A204.1 (cell line): Measurements from ENCODE around the gene NKD1.

Source experiments
- FAIRE-seq: peaks from 2 replicates; lab custom pipeline; 2012; peaks lifted over from hg19 to GRCh38; lab: Jason Lieb, UNC

NKD1 gene

GRCh38 chr16:50614955-50615724, 66.9 kb downstream of the NKD1 start:
- no peak for FAIRE-seq

DNA sequence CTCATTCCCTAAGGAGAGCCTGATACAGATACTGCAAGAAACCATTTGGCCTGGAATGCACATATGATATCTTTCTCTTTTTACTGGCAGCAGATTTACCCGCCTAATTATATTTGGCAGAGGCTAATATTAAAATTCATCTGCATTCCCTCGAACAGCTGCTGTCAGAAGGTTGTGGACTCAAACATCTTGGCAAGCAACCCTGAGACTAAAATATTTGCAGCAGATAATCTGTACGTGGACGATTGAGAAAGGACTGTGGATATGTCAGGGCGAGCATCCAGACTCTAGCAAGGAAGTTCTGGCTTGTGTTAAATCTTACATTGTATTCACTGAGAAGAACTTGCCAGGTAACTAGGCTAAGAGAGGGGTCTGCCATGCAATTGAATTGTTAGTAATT, 67.7 kb downstream of the NKD1 start:
- no peak for FAIRE-seq

DNA sequence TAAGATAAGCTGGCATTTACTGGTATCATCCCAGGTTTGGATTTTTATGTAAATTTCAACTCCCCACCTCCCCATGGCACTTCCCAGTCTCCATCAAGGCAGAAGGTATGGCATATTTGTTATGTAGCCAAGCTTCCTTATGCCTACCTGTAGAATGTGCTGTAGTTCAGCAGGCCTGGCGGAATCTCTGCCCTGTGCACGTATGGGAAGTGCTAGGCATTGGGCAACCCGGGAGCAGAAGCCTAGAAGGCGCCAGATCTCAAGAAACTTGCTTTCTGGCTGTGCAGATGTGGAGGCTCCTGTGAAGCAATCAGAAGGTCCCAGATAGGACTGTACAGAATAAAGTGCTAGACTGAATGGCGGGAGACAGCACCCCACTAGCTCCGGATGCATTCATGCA, 68.2 kb downstream of the NKD1 start:
- no peak for FAIRE-seq

- FAIRE-seq = no peak
Measured at GRCh38 chr16:50616883-50617645, 68.9 kb downstream of the NKD1 start.

- FAIRE-seq = no peak
Measured at GRCh38 chr16:50617646-50618184, 69.5 kb downstream of the NKD1 start.

DNA sequence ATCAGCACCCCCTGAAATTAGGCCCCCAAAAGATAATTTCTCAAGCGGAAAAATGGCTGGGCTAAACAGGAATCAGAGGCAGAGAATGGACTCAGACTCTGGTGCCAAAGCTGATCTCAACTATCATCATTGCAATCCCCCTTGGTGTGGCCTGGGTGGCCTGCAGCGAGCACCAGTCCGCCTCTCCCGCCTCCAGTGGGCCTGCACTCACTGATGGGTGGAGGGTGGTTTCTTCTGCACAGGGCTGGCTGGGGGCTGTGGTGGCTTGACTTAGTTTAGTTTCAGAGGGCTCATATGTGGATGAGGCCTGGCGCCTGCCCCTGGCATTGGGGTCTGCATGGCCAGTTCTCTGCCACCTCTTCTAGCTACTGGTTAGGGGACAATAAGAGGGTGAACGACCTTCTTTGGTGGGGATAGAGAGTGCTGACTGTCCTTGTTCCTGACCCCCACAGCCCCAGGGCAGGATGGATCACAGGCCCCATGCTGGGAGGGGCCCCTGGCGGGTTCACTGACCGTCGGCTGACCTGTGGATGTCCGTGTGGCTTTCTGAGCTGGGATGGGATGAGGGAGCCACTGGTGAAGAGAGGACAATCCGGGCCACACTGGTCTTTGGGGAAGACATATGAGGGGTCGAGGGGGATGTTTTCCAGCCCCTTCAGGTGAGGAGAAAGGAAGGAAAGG, 70.2 kb downstream of the NKD1 start:
- no peak for FAIRE-seq

- no peak for FAIRE-seq
Measured at GRCh38 chr16:50619702-50620491, 71.7 kb downstream of the NKD1 start.

DNA sequence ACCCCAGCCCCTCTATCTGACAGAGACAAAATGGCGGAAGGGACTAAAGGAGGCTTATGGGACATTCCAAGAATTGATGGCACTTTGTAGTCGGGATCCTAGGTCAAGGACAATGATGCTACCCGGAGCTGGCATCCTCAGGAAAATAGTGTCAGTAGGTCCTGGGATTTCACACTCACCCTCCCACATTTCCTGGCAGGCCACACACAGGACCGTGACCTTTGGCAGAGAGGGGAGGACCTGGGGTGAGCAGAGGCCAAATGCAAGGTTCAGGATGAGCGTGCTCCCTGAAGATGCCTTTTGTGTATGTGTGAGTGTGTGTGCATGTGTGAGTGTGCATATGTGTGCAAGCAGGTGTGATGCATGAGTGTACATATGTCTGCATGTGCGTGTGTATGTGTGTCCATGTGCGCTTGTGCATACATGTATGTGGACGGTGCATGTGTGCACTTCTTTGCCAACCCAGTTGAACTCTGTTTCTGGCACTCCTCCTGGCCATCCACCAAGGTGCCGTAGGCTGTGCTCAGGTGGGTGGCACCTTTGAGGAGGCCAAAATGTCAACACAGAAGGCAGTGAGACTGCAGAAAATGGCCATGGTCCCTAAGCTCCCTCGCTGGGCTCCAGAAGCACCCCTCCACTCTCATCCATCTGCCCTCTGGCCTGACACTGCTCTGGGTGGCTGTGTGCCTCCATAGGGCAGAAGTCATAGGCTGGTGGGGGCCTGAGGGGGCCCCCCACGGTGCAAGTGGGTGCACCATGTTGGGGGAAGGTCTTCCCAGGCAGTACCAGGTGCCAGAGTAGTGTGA, 72.7 kb downstream of the NKD1 start:
- FAIRE-seq = no peak

GRCh38 chr16:50621452-50621792, 73.2 kb downstream of the NKD1 start:
- no peak for FAIRE-seq

DNA sequence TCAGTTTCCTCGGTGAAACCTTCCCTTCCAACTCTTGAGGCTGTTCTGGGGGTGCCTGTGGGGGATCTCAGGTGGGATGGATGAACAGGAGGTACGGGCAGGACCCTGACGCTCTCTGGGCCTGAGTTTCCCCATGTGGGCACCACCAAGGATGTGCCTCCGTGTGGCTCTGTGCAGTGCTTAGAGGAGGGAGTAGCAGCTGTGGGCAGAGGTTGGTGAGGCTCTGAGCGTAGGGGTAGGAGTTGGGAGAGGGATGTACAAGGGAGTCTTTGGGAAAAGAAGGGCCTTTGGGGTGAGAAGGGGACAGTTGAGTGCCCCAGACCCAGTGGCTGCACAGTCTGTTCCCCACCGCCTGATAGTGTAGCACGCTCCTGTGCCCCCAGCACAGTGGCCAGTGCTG, 73.8 kb downstream of the NKD1 start:
- FAIRE-seq = no peak

DNA sequence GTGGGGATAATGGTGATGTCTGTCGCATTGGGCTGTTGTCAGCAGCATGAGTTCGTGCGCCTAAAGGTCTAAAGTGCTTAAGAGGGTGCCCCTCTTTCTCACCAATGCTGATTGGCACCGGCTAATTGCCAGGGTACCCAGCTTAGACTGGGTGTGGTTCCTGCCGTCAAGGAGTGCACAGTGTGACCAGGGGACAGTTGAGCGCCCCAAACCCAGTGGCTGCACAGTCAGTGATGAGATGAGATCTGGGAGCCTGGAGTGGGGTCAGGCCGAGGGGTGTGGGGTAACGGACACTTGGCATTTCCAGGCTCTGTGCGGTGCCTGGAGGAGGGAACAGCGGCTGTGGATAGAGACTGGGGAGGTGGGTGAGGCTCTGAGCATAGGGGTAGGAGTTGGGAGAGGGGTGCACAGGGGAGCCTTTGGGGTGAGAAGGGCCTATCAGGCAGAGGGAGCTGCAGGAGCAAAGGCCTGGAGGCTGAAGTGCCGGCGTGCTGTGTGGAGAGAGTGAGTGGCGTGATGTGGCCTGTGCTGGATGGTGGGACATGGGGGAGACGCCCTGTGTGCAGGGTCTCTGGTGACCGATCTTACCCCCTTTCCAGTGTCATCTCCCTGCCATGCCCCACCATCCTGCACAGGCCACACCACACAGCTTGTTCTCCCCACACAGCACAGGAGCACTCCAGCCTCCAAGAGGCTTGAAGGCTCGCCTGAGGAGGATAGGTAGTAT, 74.6 kb downstream of the NKD1 start:
- FAIRE-seq = no peak

DNA sequence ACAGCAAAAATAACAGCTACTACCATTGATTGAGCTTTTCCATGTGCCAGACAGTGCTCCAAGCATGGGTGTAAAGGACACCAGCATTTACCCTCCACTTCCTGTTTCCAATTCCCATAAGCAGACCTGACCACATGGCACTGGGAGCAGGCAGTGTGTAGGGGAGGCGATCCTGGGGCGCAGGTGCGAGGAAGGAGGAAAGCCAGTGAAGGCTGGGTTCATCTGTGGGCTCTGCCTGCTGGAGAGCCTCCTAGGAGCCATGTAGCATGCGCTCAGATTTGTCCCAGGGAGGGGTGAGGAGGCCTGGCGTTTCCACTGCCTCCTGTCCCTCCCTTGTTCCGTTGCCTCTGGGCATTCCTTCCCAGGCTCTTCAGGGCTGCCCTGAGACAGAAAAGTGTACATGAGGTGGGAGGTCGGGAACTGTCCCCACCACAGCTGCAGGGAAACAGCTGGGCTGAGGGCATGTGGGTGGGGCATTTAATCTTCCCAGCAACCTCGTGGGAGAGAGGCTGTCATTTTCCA, 76.3 kb downstream of the NKD1 start:
- no peak for FAIRE-seq

DNA sequence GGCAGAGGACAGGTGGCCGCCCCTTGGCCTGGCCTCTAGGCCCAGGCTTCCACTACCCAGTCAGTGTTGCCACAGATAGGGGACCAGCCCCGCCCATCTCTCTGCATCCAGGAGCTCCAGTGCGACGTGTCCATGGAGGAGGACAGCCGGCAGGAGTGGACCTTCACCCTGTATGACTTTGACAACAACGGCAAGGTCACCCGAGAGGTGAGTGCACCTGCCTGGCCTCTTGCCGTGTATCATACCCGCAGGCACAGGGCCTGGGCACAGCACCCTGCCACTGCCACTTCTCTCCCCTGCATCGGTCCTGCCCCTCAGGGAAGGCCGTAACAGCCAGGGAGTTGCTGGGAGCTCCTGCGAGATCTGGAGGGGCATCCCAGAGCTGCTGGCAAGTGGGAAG, 77.2 kb downstream of the NKD1 start:
- no peak for FAIRE-seq

DNA sequence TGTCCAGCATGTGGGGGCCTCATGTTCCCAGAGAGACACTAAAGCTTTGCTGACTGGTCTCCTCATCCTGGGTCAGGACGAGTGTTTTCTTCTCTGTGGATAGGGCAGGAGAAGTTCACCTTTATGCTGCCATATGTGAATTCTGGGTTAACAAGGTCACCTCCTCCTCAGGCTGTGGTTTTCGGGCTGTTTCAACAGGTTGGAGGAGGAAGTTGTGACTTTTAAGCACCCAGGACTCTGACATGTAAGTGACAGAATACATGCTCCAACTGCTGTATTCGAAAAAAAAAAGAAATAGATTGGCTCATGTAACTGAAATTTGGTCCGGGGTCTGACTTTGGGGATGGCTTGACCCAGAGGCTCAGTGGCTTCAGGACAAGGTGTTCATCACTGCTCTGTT, 78.7 kb downstream of the NKD1 start:
- FAIRE-seq = no peak

DNA sequence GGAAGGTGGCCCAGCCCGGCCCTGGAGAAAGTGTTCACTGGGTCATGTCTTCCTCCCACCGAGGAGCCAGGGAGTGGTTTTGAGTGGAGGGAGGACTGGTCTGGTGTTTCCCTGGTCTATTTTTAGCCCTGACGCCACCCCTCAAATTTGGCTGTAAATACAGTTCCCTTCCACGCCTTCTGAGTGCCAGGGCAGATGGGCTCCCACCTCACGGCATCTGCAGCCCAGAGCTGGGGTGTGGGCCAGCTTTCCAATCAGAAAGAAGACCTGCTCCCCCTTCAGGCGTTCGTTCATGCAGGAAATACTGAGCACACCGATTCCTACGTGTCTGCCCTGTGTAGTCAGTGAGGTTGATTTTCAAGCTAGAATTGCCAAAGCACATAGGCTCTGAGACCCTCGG, 79.2 kb downstream of the NKD1 start:
- FAIRE-seq = no peak

- FAIRE-seq = no peak
Measured at GRCh38 chr16:50628156-50628802, 80.1 kb downstream of the NKD1 start.

- FAIRE-seq = no peak
Measured at GRCh38 chr16:50629334-50629733, 81.1 kb downstream of the NKD1 start.

- no peak for FAIRE-seq
Measured at GRCh38 chr16:50630394-50631020, 82.3 kb downstream of the NKD1 start.

- FAIRE-seq = no peak
Measured at GRCh38 chr16:50631249-50631984, 83.2 kb downstream of the NKD1 start.
